ENCODE data around the gene SLC35F4. TPM values are rescaled to one million over a fixed set of nuclear protein-coding genes. Genes with fewer than 3 reads are reported as not detected.

SLC35F4 gene
- polyA plus RNA-seq, 1 donor from 2014 or later: 21.0 TPM

DNA sequence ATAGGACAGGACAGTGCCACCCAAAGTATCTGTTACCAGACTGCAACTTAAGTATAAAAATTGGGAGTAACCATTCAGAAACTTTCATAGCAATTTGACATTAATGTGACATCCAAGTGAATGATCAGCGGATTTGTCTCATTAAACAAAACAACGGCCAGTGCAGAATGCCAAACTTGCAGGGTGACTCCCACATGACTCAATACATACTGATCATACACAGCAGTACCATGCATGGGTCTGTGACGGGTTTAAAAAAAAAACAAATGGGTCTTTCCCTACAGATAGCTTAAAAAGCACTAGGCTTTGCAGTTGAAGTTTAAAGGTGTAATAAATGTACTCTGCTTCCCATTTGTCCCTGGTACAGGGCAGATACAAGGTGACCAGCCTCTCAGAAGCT lies 116.6 kb downstream of the SLC35F4 start:
- no peaks in the 10 kb centered on the region for H3K9me2 ChIP-seq (ENCODE audit: insufficient read depth, low read length)
- H3K9me3 ChIP-seq (ENCODE audit: low read length): no peaks in the 10 kb centered on the region
- H3K4me3 ChIP-seq (ENCODE audit: low read length): no peak overlapping the region
- H3F3A ChIP-seq (ENCODE audit: insufficient read depth, low read length, poor library complexity, severe bottlenecking): no peaks in the 10 kb centered on the region
- H3K27me3 ChIP-seq (ENCODE audit: insufficient read depth, low read depth, low read length): no peaks in the 10 kb centered on the region
- H3K4me2 ChIP-seq (ENCODE audit: low read length): no peak overlapping the region
- H3K27ac ChIP-seq (ENCODE audit: low read length): no peak overlapping the region
- TF ChIP-seq TAF1 (IDR thresholded peaks at IDR 0.05; ENCODE audit: low read depth) (no peak), EP300 (conservative IDR thresholded peaks at IDR 0.05; ENCODE audit: poor library complexity, severe bottlenecking) (no peak), POLR2AphosphoS5 (IDR thresholded peaks at IDR 0.05) (no peak), RAD21 (conservative IDR thresholded peaks at IDR 0.05) (no peak), EZH2 (IDR thresholded peaks at IDR 0.05; ENCODE audit: borderline replicate concordance, insufficient read depth, low read length, poor library complexity, severe bottlenecking) (no peak), SMC3 (conservative IDR thresholded peaks at IDR 0.05; ENCODE audit: poor library complexity) (no peak), MXI1 (conservative IDR thresholded peaks at IDR 0.05; ENCODE audit: poor library complexity, severe bottlenecking) (no peak)
- TF ChIP-seq, protein P1, sequence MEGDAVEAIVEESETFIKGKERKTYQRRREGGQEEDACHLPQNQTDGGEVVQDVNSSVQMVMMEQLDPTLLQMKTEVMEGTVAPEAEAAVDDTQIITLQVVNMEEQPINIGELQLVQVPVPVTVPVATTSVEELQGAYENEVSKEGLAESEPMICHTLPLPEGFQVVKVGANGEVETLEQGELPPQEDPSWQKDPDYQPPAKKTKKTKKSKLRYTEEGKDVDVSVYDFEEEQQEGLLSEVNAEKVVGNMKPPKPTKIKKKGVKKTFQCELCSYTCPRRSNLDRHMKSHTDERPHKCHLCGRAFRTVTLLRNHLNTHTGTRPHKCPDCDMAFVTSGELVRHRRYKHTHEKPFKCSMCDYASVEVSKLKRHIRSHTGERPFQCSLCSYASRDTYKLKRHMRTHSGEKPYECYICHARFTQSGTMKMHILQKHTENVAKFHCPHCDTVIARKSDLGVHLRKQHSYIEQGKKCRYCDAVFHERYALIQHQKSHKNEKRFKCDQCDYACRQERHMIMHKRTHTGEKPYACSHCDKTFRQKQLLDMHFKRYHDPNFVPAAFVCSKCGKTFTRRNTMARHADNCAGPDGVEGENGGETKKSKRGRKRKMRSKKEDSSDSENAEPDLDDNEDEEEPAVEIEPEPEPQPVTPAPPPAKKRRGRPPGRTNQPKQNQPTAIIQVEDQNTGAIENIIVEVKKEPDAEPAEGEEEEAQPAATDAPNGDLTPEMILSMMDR (IDR thresholded peaks at IDR 0.05; ENCODE audit: poor library complexity, severe bottlenecking): no peak
- TF ChIP-seq, protein P2, sequence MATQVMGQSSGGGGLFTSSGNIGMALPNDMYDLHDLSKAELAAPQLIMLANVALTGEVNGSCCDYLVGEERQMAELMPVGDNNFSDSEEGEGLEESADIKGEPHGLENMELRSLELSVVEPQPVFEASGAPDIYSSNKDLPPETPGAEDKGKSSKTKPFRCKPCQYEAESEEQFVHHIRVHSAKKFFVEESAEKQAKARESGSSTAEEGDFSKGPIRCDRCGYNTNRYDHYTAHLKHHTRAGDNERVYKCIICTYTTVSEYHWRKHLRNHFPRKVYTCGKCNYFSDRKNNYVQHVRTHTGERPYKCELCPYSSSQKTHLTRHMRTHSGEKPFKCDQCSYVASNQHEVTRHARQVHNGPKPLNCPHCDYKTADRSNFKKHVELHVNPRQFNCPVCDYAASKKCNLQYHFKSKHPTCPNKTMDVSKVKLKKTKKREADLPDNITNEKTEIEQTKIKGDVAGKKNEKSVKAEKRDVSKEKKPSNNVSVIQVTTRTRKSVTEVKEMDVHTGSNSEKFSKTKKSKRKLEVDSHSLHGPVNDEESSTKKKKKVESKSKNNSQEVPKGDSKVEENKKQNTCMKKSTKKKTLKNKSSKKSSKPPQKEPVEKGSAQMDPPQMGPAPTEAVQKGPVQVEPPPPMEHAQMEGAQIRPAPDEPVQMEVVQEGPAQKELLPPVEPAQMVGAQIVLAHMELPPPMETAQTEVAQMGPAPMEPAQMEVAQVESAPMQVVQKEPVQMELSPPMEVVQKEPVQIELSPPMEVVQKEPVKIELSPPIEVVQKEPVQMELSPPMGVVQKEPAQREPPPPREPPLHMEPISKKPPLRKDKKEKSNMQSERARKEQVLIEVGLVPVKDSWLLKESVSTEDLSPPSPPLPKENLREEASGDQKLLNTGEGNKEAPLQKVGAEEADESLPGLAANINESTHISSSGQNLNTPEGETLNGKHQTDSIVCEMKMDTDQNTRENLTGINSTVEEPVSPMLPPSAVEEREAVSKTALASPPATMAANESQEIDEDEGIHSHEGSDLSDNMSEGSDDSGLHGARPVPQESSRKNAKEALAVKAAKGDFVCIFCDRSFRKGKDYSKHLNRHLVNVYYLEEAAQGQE (IDR thresholded peaks at IDR 0.05; ENCODE audit: borderline replicate concordance): no peak
- no peaks in the 10 kb centered on the region for H3K36me3 ChIP-seq (ENCODE audit: insufficient read depth, low read length)
- no peaks in the 10 kb centered on the region for H3K79me2 ChIP-seq (replicated peaks; ENCODE audit: insufficient read depth, low read length)
- H3K9ac ChIP-seq (ENCODE audit: low read length): no peak overlapping the region
- H4K20me1 ChIP-seq (ENCODE audit: insufficient read depth): no peaks in the 10 kb centered on the region
- no peak overlapping the region for H2AFZ ChIP-seq (ENCODE audit: low read depth, low read length)

- Histone ChIP-seq H3K27me3 (ENCODE audit: insufficient read depth, low read depth, low read length) (no peaks in the 10 kb centered on the region), H3K9ac (ENCODE audit: low read length) (no peak overlapping the region), H3K4me2 (ENCODE audit: low read length) (no peak overlapping the region), H3K27ac (ENCODE audit: low read length) (no peak overlapping the region), H3F3A (ENCODE audit: insufficient read depth, low read length, poor library complexity, severe bottlenecking) (no peaks in the 10 kb centered on the region), H3K9me2 (ENCODE audit: insufficient read depth, low read length) (no peaks in the 10 kb centered on the region), H4K20me1 (ENCODE audit: insufficient read depth) (no peaks in the 10 kb centered on the region), H3K9me3 (ENCODE audit: low read length) (no peaks in the 10 kb centered on the region), H3K36me3 (ENCODE audit: insufficient read depth, low read length) (no peaks in the 10 kb centered on the region), H3K4me3 (ENCODE audit: low read length) (no peak overlapping the region), H2AFZ (ENCODE audit: low read depth, low read length) (no peak overlapping the region), H3K79me2 (replicated peaks; ENCODE audit: insufficient read depth, low read length) (no peaks in the 10 kb centered on the region)
- TF ChIP-seq SMC3 (conservative IDR thresholded peaks at IDR 0.05; ENCODE audit: poor library complexity) (no peak), POLR2AphosphoS5 (IDR thresholded peaks at IDR 0.05) (no peak), EP300 (conservative IDR thresholded peaks at IDR 0.05; ENCODE audit: poor library complexity, severe bottlenecking) (no peak), TAF1 (IDR thresholded peaks at IDR 0.05; ENCODE audit: low read depth) (no peak), RAD21 (conservative IDR thresholded peaks at IDR 0.05) (no peak), MXI1 (conservative IDR thresholded peaks at IDR 0.05; ENCODE audit: poor library complexity, severe bottlenecking) (no peak), EZH2 (IDR thresholded peaks at IDR 0.05; ENCODE audit: borderline replicate concordance, insufficient read depth, low read length, poor library complexity, severe bottlenecking) (no peak)
- TF ChIP-seq, protein P2 (IDR thresholded peaks at IDR 0.05; ENCODE audit: borderline replicate concordance): no peak
- TF ChIP-seq, protein P1 (IDR thresholded peaks at IDR 0.05; ENCODE audit: poor library complexity, severe bottlenecking): no peak
Observed at GRCh38 chr14:57748279-57748678, 117.6 kb downstream of the SLC35F4 start.

All from neural cell (in vitro differentiated cells).